HG03558 (cell line): ENCODE results near the gene GRAMD1B.
"Not testable (repeated sequence)": the region's sequence is repeated elsewhere in the genome, so short reads cannot be mapped to it uniquely, and the experiment has no call there.

Experiments used
- ATAC-seq: cut with Tn5 transposase; IDR thresholded peaks from one replicate; pipeline ENCODE4 v1.9.1; 2021; ENCODE audit warnings: moderate number of reproducible peaks; ENCODE audit not compliant: unreplicated experiment; ENCODE audit errors: extremely low read depth

The GRAMD1B gene

DNA sequence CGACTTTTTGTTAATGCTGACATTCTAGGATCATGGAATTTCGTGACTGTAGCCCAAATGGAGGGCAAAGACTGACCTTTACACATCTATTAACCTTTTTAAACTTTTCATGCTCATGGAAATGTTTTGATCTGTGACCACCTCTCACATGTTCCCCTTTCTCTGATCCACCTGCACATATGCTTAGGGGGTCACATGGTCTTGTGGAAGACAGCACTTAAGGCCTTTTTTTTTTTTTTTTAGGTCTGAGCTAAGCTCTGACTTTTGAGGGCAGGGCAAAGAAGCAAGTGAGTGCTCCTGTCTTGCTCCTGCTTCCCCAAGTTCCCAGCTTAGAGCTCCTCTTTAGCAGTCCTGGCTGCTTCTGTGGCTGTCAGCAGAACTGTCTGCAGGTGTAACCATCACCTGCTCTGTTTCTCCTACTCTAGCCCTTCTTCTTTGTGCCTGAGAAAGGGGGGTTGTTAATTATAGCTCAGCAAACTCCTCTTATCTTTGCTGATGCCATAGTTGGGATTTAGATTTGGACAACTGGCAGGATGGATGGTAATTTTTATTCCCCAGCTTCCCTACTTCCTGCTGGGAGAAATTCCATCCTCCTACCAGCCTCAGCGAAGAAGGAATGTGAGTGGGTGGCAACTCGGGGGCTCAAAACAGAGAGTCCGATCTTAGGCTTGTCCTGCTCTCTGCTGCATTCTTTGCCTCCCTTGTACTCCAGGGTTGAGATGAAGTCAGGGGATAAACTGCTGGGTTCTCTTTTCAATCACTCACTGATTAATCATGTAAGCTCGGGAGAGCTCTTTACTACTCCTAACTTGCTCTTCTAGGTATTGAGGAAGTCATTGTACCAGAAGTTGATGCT, 64.4 kb downstream of the GRAMD1B start:
- no peak for ATAC-seq

DNA sequence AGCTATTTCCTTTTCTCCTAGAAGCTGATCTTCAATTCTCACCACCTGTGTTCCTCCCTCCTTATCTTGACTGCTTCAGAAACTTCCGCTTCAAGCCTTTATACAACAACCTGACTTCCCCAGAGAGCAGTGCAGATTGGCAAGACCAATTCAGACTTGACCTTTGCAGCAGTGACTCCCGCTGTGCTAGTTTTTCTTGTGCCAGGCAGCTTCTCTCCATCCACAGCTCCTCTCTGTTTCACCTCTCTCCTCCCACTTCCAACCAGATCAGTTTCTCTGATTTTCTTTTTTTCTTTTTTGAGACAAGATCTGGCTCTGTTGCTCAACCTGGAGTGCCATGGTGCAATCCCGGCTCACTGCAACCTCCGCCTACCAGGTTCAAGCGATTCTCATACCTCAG, 74.3 kb downstream of the GRAMD1B start:
- ATAC-seq = no peak

DNA sequence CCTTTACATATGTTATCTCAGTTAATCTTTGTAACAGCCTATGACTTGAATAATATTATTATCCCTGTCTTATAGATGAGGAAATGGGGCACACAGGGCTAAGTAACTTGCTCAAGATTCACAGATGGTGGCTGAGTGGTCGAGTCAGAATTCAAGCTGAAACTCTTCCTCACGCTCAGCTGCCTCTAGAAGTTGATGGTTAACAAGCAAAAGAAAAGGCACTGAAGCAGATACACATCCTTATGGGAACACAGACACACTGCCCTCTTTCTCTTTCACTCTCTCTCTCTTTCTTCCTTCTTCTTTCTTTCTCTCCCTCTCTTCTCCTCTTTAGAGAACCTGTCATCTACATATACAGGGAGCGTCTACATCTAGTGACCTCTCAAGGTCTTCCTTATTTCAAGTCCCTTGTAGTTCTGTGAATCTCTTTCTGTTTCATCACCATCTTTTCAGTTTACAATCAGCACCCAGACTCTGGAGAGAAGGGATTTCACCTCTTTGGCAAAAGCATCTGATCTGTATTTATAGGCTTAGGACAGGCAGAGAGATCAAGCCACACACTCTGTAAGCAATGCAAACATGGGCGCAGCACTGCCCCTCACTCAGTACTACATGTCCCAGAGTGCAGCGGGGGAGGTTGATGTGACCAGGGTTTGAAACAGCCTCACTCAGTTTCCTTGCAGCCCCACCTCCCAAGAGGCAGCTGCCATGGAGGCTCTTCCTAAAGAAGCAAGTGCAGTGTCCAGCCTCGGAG, 75.7 kb downstream of the GRAMD1B start:
- ATAC-seq = peak; percentile 43

DNA sequence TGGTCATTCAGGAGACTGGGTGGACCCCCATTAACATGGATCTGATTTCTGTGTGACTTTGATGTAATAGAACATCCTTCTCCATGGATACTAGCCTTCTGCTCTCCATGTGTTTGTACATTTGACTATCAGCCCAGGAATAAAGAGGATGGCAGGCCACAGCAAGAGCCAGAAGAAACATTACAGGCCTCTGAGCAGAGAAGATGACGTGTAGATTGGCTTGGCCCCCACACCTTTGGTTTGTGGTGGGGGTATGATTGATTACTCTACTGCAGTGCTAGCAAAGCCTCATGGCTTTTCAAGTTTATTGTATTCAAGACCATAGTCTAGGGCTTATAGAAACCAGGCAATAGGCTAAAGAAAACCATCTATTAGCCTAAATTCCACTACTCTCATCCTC, 77.0 kb downstream of the GRAMD1B start:
- ATAC-seq = no peak

DNA sequence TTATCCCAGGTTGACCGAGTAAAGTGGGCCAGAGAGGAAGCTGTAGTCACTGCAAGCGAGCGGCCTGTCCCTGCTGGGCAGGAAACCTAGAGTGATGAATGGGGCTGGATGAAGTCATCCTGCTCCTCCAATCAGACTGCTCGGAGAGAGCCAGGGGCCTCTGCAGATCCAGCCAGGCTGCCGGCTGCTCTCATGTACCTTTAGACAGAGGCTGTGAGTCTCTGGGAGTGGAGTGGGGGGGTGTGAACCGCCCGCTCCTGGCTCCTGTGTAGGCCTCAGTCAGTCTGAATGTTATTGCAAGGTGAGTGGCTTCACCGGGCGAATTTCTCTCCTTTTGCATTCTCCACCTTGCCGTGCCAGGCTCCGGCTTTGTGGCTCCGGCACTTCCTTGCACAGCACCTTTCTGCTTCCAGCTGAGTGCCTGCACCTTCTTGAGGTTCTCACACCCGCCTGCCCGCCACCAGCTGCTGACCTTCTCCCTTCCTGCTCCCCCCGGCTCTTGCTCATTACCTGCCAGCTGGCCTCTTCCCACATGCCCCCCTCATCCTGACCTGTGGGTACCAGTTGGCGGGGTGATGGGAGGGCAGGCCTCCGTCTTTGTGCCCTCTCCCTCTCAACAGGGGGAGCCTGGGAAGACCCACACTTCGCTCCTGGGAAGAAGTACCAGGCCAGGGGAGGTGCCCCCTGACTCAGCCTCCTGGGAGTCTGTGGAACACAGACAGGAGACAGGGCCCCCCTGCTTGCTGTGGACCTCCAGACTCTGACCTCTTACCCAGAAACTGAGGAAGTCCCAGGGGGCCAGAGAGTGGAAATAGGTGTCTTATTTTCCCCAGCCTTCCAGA, 79.9 kb downstream of the GRAMD1B start:
- no peak for ATAC-seq

DNA sequence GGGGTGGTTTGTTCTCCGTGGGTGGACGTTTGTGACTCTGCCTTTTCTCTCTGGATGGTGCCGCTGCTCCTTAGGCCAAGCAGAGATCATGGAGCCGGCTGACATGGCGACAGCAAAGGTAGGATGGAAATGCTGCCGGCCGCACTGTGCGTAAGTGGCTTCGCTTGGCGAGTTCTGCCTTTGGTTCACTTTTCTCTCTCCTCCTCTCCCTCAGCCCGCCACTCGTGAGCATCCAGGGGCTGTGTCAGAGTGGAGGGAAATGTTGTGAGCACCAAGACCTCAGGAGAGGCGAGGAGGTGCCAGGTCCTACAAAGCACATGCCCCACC, 80.5 kb downstream of the GRAMD1B start:
- ATAC-seq = no peak

DNA sequence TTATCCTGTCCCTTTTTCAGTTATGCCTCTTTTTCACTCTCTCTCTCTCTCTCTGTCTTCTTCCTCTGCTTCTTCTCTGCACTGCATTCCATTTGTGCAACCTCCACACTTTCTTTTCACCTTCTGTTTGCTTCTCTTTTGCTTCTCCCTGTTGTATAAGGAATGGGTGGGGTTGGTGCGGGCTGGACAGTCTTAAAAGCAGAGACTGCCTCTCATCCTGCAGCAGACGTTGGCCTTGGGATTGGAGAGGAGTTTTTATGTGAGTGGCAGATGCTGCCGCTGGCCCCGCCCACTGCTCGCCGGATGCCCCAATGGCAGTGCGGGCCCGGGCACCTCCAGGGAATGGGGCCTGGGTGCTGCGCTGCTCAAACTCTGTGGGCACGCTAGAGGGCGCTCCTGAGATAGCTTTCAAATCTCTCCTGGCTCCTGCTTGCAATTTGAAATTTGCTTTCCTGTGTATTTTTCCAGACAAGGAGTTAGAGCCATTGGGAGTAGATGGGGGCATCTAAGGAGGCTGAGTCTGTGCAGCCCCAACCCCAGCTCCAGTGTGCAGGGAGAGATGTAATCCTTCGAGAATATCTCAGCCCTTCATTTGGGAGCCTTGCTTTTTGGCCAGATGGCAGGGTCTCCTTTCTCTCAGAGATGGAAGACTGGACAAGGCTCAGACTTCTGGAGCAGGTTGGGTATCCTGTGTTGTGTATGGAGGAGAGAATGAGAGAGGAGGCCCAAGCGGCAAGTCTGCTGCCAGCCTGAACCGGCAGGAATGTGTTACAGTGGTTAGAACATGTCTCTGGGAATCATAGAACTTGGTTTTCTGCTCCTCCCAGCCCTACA, 81.2 kb downstream of the GRAMD1B start:
- no peak for ATAC-seq

DNA sequence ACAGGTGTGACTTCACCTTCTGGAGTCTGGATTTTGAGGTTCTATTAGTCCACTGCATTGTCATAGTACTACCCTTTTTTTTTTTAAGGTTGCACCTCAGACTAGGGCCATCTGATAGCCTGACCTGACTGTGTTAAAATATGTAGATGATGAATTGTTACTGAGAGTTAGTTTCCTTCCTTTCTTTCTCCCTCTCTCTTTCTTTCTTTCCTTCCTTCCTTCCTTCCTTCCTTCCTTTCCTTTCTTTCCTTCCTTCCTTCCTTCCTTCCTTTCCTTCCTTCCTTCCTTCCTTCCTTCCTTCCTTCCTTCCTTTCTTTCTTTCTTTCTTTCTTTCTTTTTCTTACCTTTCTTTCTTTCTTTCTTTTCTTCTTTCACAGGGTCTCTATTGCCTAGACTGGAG, 83.2 kb downstream of the GRAMD1B start:
- not testable (repeated sequence) for ATAC-seq

DNA sequence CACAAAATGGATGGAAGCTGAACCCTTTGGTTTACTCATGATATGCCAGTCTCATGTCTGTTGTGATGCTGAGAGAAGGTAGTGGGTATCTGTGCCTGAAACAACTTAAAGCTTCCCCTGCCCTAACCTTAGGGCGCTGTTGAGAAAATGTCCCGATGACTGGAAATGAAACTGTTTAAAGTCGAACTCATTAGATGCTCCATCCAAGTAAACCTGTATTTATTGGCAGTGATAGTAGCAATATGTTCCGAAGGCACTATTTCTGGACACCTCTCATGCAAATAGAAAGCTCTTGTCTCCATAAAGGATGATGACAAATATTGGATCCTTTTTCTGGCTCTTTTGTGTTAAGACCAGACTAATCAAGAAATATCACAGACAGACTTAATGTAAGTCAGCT, 86.2 kb downstream of the GRAMD1B start:
- no peak for ATAC-seq

DNA sequence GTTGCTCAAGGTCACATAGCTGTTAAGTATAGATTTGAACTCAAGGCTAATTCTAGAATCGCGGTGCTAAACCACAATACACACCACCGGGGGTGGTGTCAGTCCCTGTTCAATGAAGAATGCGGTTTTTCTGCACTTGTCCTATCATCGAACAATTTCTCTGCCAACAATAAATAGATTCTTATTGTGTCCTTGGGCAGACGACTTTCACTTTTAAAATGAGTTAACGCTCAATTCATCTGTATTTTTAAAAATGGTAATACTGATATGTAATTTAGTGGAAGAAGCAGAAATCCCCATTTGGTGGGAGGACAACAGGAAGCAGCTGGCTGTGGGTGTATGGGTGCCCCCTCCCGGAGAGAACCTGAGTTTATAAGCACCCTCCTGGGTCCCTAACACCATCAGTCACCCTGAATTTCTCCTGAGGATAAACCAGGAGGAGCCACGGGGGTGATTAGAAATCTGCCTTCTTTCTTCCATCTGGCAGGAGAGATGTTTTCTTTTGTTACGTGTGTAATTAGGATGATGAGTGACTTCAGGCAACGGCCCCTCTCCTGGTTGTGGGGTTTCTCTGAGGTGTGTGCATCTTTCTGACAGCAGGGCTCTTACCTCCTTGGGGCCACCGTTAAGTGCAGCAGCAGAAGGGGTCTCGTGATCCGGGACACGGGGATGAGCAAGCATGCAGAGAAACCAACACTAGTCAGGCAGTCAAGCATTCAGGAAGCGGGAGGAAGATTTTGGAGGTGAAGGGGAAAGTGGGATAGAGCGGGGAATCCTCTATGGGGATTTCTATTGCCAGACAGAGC, 87.7 kb downstream of the GRAMD1B start:
- no peak for ATAC-seq

DNA sequence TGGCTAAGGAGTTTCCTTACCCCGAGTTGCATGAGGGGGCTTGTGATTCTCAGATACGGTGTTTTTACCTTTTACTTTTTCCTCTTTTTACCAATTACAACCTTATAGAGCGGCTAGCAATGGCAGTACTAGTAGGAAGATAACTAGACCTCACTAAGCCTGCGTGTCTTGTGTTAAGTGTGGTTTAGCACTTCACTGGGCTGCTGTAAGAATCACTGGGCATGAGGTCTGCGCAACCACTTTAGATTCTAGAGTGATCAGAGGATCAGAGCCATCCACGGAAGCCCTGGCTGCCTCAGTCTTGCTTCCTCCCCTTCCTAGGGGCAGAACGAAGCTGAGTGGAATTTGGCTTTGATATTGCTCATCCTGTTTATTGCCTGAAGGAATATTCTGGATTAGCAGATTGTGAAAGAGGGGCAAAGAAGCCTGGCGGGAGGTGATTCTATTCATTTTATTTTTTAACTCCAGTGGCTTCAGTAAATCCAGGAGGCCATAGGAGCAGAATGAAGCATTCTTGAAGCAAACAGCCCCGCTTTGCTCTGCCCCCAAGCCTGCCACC, 88.5 kb downstream of the GRAMD1B start:
- ATAC-seq = no peak

DNA sequence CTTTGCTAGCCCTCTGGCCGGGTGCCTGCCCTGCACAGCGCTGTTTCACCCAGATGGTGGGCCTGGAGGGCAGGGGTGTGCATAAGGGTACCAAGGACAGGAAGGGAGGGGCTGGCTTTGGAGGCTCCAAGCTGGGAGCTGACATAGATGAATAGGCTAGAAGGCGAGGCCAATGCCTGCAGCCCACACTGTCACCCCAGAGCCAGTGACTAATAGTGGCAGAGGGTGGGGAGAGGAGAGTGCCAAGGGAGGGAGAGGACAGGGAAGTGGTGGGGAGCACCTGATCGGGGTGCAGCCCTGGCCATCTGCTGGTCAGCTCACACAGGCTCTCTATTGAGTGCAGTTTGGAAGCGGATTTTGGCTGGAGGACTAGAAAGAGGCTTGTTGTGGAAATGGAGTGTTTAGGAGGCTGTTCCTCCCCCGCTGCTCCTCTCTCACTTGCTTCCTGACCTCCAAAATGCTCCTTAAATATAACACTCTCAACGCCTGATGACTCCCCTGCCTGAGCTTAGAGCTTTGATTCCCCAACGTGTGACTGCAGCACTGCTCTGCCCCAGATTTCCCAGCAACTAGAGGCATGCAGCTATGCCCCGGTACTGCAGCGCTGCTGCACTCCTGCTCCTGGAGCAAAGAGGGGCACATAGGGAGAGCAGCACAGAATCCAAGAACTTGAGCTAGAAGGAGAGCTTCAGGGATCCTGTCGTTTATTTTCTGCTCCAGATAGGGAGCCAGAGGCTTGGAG, 89.2 kb downstream of the GRAMD1B start:
- no peak for ATAC-seq

DNA sequence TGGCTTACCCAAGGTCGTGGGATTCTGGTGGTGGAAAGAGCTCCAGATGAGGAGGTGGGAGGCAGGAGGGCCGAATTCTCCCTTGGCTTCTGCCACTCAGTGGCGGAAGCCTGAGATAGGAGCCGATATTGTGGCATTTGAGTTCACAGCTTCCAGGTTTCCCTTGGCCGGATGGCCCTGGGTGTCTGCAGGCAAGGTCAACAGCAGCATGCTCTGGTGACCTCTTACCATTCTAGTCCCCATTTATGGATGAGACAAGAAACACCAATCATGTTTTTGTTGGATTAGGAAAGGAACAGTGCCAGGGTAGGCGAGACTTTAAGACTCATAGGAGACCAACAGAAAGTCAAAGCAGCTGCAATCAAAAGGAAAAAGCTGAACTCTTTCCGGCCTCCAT, 89.7 kb downstream of the GRAMD1B start:
- ATAC-seq = no peak

DNA sequence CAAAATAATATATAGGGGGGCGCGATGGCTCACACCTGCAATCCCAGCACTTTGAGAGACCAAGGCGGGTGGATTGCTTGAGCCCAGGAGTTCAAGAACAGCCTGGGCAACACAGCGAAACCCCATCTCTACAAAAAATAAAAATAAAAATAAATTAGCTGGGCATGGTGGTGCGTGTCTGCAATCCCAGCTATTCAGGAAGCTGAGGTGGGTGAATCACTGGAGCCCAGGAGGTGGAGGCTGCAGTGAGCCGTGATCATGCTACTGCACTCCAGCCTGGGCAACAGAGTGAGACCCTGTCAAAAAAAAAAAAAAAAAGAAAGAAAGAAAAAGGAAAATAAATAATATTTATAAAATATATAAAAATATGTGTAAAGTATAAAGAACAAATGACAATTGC, 90.4 kb downstream of the GRAMD1B start:
- ATAC-seq = not testable (repeated sequence)

DNA sequence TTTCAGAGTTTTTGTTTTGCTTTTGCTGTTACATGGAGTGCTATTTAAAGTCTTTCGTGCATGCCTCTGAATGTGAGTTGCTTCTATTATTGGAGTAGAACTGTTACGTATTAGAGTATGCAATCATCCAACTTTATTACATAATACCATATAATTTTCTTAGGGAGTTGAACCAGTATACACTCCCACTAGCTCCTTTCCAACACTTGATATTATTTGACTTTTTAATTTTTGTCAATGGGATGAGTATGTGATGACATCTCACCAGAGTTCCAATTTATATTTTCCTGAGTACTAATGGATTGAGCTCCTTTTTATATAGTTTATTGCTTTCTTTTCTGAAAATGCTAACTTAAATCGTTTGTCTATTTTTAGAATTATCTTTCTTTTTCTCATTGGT, 90.9 kb downstream of the GRAMD1B start:
- no peak for ATAC-seq

DNA sequence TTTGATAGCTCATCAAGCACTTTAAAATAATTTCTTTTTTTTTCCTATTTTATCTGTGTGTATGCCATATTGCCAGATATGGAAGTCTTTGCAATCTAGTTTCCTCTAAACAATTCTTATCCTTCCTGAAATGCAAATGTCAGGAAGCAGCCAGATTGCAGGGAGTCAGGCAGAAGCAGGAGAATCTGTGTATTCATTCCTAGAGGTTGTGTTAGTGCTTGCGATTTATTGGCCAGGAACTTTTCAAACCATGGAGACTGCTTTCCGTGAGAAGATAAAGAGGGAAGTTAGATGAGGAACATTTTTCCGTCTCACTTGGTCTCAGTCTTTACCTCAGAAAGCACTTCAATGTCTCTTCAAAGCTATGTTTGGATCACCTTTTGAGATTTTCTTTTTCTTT, 91.9 kb downstream of the GRAMD1B start:
- no peak for ATAC-seq

DNA sequence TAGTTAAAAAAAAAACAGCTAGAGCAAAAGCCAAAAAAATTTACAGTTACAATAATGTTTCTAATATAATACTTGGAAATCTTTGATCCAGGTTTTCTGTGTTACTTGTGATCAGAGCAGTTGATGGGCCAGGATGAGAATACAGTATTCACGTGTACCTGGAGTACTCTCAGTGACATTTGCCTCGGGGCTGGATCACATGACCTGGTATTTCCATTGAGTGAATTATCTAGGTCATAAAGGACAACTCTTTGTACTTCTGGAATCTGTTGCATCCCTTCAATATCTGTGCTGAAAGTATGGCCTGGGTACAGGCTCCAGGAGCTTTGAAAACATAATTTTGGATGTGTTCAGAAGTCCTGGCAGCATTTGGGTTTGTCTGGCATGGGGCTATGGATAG, 93.5 kb downstream of the GRAMD1B start:
- ATAC-seq = no peak

DNA sequence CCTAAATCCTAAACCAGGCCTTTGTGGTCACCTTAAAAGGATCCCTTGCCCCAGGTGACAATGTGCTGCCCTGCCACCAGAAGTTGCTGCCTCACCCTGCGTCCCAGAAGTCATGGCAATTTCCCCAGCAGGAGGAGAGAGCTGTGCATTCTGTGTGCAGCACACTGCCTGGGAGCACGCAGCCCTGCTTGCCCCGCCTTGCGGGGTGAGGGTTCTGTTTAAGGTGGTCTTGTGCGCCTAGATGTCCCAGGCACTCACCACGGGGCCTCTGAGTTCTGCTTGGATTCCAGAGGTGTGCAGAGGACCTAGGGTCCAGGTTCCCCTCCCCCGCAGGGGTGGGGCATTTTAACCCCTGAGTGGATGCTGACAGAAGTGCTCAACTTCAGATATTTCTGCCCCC, 95.0 kb downstream of the GRAMD1B start:
- ATAC-seq = no peak
